Panc1 (cell line): ENCODE results near the gene ALG9.

ENCODE experiments used
- POLR2AphosphoS5 ChIP-seq: IDR thresholded peaks from 2 replicates; pipeline ENCODE4 v1.6.1; 2012; ENCODE audit warnings: mild to moderate bottlenecking, low read depth, low read length, moderate library complexity
- TF ChIP-seq, protein P1 (sequence below): fragments of 450-650 bp; IDR thresholded peaks from 2 replicates; pipeline ENCODE4 v1.5.1; 2017; ENCODE audit warnings: mild to moderate bottlenecking
- TF ChIP-seq, protein P2 (sequence below), 2 experiments: IDR thresholded peaks; 2 replicates each; pipeline ENCODE4 v1.6.1; 2011 to 2012; ENCODE audit warnings: low read depth in 2 of 2, control low read depth in 1 of 2, low read length in 1 of 2, mild to moderate bottlenecking in 1 of 2, moderate library complexity in 1 of 2; ENCODE audit not compliant: insufficient read depth in 1 of 2

DNA sequence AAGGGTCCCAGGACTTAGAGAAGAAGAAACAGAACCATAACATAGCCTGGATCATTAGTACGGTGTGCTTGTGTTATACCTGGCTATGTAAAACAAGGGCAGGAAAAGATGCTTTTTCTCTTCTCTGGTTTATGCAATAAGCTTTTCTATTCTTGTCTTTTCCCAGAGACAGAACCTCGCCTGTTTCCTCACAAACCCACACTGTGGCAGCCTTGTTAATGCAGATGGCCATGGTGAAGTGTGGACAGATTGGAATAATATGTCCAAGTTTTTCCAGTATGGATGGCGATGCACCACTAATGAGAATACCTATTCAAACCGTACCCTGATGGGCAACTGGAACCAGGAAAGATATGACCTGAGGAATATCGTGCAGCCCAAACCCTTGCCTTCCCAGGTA is 10.8 kb upstream of the ALG9 start:
- TF ChIP-seq, protein P1, sequence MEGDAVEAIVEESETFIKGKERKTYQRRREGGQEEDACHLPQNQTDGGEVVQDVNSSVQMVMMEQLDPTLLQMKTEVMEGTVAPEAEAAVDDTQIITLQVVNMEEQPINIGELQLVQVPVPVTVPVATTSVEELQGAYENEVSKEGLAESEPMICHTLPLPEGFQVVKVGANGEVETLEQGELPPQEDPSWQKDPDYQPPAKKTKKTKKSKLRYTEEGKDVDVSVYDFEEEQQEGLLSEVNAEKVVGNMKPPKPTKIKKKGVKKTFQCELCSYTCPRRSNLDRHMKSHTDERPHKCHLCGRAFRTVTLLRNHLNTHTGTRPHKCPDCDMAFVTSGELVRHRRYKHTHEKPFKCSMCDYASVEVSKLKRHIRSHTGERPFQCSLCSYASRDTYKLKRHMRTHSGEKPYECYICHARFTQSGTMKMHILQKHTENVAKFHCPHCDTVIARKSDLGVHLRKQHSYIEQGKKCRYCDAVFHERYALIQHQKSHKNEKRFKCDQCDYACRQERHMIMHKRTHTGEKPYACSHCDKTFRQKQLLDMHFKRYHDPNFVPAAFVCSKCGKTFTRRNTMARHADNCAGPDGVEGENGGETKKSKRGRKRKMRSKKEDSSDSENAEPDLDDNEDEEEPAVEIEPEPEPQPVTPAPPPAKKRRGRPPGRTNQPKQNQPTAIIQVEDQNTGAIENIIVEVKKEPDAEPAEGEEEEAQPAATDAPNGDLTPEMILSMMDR: no peak
- no peak for TF ChIP-seq POLR2AphosphoS5
- TF ChIP-seq, protein P2, sequence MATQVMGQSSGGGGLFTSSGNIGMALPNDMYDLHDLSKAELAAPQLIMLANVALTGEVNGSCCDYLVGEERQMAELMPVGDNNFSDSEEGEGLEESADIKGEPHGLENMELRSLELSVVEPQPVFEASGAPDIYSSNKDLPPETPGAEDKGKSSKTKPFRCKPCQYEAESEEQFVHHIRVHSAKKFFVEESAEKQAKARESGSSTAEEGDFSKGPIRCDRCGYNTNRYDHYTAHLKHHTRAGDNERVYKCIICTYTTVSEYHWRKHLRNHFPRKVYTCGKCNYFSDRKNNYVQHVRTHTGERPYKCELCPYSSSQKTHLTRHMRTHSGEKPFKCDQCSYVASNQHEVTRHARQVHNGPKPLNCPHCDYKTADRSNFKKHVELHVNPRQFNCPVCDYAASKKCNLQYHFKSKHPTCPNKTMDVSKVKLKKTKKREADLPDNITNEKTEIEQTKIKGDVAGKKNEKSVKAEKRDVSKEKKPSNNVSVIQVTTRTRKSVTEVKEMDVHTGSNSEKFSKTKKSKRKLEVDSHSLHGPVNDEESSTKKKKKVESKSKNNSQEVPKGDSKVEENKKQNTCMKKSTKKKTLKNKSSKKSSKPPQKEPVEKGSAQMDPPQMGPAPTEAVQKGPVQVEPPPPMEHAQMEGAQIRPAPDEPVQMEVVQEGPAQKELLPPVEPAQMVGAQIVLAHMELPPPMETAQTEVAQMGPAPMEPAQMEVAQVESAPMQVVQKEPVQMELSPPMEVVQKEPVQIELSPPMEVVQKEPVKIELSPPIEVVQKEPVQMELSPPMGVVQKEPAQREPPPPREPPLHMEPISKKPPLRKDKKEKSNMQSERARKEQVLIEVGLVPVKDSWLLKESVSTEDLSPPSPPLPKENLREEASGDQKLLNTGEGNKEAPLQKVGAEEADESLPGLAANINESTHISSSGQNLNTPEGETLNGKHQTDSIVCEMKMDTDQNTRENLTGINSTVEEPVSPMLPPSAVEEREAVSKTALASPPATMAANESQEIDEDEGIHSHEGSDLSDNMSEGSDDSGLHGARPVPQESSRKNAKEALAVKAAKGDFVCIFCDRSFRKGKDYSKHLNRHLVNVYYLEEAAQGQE (IDR thresholded peaks at IDR 0.05; ENCODE audit: insufficient read depth in 1 of 2, low read depth in 2 of 2, low read length in 1 of 2): no peak
